ENCODE measurements around the gene INTS1.

- TF ChIP-seq POLR2A (IDR thresholded peaks at IDR 0.05; ENCODE audit: low read depth, low read length): no peak; the same call in 1 of the 2 replicates
- no peak for TF ChIP-seq RCOR1 (IDR thresholded peaks at IDR 0.05; ENCODE audit: insufficient replicate concordance, low read length)
- TF ChIP-seq USF2 (IDR thresholded peaks at IDR 0.05; ENCODE audit: low read depth, low read length): no peak
- no peak for TF ChIP-seq CTCF (conservative IDR thresholded peaks at IDR 0.05; ENCODE audit: low read depth, low read length)
- no peak for TF ChIP-seq MAZ (IDR thresholded peaks at IDR 0.05; ENCODE audit: borderline replicate concordance, low read depth, low read length)
- TF ChIP-seq RAD21 (IDR thresholded peaks at IDR 0.05; ENCODE audit: low read length): no peak
- no peak for TF ChIP-seq RFX5 (IDR thresholded peaks at IDR 0.05; ENCODE audit: low read depth, low read length)
- TF ChIP-seq BHLHE40 (IDR thresholded peaks at IDR 0.05; ENCODE audit: low read depth, low read length): no peak
- no peak for TF ChIP-seq MAFK (IDR thresholded peaks at IDR 0.05; ENCODE audit: low read depth, low read length)
Measured at GRCh38 chr7:1543826-1544177, 39.6 kb upstream of the INTS1 start.

Measured in IMR-90 (cell line).